Adrenal gland (tissue), 5 donors: ENCODE results near the gene UBE3D.

ENCODE experiments used
- POLR2A ChIP-seq, 2 donors: fragments of 450-650 bp; IDR thresholded peaks; one replicate each; pipeline ENCODE4 v1.6.1; 2017; ENCODE audit warnings: antibody characterized with exemption in 2 of 2, mild to moderate bottlenecking in 2 of 2, moderate library complexity in 1 of 2
- TF ChIP-seq, protein P1 (sequence below), 6 experiments: fragments of 450-650 bp in 4 of 6; fragments of 200-600 bp in 2 of 6; sonication (generic) in 1 of 6; IDR thresholded peaks; 1 replicate in 5 of 6; 2 replicates in 1 of 6; pipeline versions ENCODE4 v1.5.1 to v1.8.0; 2016 to 2021; ENCODE audit warnings: antibody characterized with exemption in 6 of 6, mild to moderate bottlenecking in 2 of 6, moderate library complexity in 1 of 6
- donor health status: DM: no; HTN: no; CAD: no.

DNA sequence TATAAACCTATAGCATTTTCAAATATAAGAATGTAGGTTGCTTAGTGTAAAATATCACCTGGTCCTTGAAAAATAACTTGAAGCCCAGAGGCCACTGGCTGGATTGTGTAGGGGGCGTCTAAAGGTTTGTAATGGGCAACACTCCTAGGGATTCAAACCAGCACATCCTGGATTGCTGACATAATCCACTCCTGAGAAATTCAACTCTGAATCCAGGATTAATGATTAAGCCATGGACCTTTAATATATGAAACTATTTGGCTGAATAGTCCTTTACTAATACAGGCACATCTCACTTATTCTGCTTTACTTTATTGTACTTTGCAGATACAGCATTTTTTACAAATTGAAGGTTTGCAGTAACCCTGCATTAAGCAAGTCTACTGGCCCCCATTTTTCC is 160.8 kb downstream of the UBE3D start:
- TF ChIP-seq, protein P1, sequence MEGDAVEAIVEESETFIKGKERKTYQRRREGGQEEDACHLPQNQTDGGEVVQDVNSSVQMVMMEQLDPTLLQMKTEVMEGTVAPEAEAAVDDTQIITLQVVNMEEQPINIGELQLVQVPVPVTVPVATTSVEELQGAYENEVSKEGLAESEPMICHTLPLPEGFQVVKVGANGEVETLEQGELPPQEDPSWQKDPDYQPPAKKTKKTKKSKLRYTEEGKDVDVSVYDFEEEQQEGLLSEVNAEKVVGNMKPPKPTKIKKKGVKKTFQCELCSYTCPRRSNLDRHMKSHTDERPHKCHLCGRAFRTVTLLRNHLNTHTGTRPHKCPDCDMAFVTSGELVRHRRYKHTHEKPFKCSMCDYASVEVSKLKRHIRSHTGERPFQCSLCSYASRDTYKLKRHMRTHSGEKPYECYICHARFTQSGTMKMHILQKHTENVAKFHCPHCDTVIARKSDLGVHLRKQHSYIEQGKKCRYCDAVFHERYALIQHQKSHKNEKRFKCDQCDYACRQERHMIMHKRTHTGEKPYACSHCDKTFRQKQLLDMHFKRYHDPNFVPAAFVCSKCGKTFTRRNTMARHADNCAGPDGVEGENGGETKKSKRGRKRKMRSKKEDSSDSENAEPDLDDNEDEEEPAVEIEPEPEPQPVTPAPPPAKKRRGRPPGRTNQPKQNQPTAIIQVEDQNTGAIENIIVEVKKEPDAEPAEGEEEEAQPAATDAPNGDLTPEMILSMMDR (IDR thresholded peaks at IDR 0.05) = no peak
- TF ChIP-seq POLR2A (IDR thresholded peaks at IDR 0.05) = no peak
